CD4-positive, alpha-beta memory T cell (primary cell): Measurements from ENCODE around the gene PTGS2. TPM values are rescaled to one million over a fixed set of nuclear protein-coding genes. Genes with fewer than 3 reads are reported as not detected.

Experiments used
- CTCF ChIA-PET: fragments of 350-600 bp; sonication (Branson Sonifier 250); formaldehyde crosslinking; loops from one replicate; lab custom pipeline; 2021; ENCODE audit warnings: inconsistent platforms; ENCODE audit not compliant: partially characterized antibody; lab: Charles Lee
- POLR2A ChIA-PET: fragments of 350-600 bp; sonication (Branson Sonifier 250); formaldehyde crosslinking; loops from one replicate; lab custom pipeline; 2021; ENCODE audit not compliant: partially characterized antibody; lab: Charles Lee
- DNase-seq, 5 donors: peaks; one replicate each; pipeline versions ENCODE4 v3.0.0 to v3.0.0-alpha.2; 2020 to 2022; ENCODE audit warnings: mixed read lengths in 1 of 5
- H3K27ac ChIP-seq: one replicate; pipeline ENCODE4 v1.7.0; 2013; ENCODE audit warnings: low read depth, low read length
- H3K27me3 ChIP-seq: 2 replicates; pipeline ENCODE4 v1.7.0; 2013; ENCODE audit warnings: mild to moderate bottlenecking, low read length, moderate library complexity; ENCODE audit not compliant: insufficient read depth
- H3K36me3 ChIP-seq: 2 replicates; pipeline ENCODE4 v1.7.0; 2013; ENCODE audit warnings: mild to moderate bottlenecking, low read length, moderate library complexity; ENCODE audit not compliant: insufficient read depth
- H3K4me1 ChIP-seq: 2 replicates; pipeline ENCODE4 v1.7.0; 2013; ENCODE audit warnings: mild to moderate bottlenecking, low read length, moderate library complexity; ENCODE audit not compliant: insufficient read depth
- H3K4me3 ChIP-seq, 2 donors: one replicate each; pipeline ENCODE4 v1.7.0; 2013; ENCODE audit warnings: low read length in 2 of 2, mild to moderate bottlenecking in 1 of 2
- H3K9me3 ChIP-seq, 2 donors: one replicate each; pipeline ENCODE4 v1.7.0; 2013; ENCODE audit warnings: low read length in 2 of 2, control low read depth in 1 of 2; ENCODE audit not compliant: control insufficient read depth in 1 of 2
- H3K27ac Mint-ChIP-seq, 7 donors: one replicate each; pipeline ENCODE4 v1.8.0; 2020 to 2021; ENCODE audit warnings: mixed read lengths in 7 of 7, mild to moderate bottlenecking in 6 of 7, inconsistent platforms in 3 of 7, moderate library complexity in 3 of 7
- H3K27me3 Mint-ChIP-seq, 2 donors: one replicate each; pipeline ENCODE4 v1.8.0; 2020 to 2021; ENCODE audit warnings: mixed read lengths in 2 of 2
- H3K36me3 Mint-ChIP-seq, 2 donors: one replicate each; pipeline ENCODE4 v1.8.0; 2020 to 2021; ENCODE audit warnings: mixed read lengths in 2 of 2, inconsistent platforms in 1 of 2, mild to moderate bottlenecking in 1 of 2
- H3K4me1 Mint-ChIP-seq, 4 donors: one replicate each; pipeline ENCODE4 v1.8.0; 2020 to 2021; ENCODE audit warnings: mixed read lengths in 4 of 4, mild to moderate bottlenecking in 1 of 4
- H3K4me3 Mint-ChIP-seq, 8 donors: one replicate each; pipeline ENCODE4 v1.8.0; 2020 to 2021; ENCODE audit warnings: mixed read lengths in 8 of 8, mild to moderate bottlenecking in 7 of 8, moderate library complexity in 6 of 8, inconsistent platforms in 3 of 8
- H3K9me3 Mint-ChIP-seq, 8 donors: one replicate each; pipeline ENCODE4 v1.8.0; 2020 to 2021; ENCODE audit warnings: mixed read lengths in 8 of 8, mild to moderate bottlenecking in 5 of 8, inconsistent platforms in 3 of 8, moderate library complexity in 1 of 8
- intact Hi-C: fragments of 100-400 bp; cut with micrococcal nuclease; formaldehyde crosslinking; loops from one replicate; pipeline ENCODE4 v1.15.1; 2023
- polyA plus RNA-seq, 2 donors: library from polyadenylated mRNA; unstranded; fragments of 300-500 nt; fragmentation: Illumina TruSeq; gene quantifications; one replicate each; pipeline ENCODE4 v1.2.3, GENCODE V29; 2021
- total RNA-seq, 2 experiments: library from RNA; stranded (reverse); gene quantifications; one replicate each; pipeline ENCODE4 v1.2.3, GENCODE V29; 2021

PTGS2 gene
- total and polyA plus RNA-seq, 4 experiments from 2014 or later = not detected

DNA sequence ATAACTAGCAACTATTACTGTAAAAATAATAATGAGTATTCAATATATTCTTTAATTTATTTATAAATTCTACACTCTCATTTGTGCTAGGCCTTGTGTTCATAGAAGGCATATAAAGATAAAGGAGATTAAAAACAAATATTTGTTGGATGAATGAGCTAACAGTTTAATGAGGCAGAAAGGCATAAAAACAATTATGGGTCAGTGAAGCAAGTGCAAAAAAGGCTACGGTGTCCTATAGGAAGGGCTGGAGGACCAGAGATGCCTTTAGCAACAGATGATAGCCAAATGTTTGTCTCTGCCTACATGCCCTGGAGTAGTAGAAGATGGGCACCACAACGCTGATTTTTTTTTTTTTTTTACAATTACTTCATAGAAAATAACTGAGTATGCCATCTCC, 45.7 kb downstream of the PTGS2 start:
- H3K4me1 ChIP-seq = no peaks in the 10 kb centered on the region
- no peak overlapping the region for H3K4me3 ChIP-seq
- Mint-ChIP-seq H3K4me3 (no peak overlapping the region), H3K9me3 (peaks cover 0 to 5% (median 0%) of the 10 kb centered on the region in 8 donors), H3K4me1 (no peaks in the 10 kb centered on the region), H3K36me3 (no peaks in the 10 kb centered on the region), H3K27ac (no peak overlapping the region), H3K27me3 (peaks cover 1 to 8% of the 10 kb centered on the region in 2 donors)
- H3K27ac ChIP-seq = no peak overlapping the region
- DNase-seq = no peak
- no peaks in the 10 kb centered on the region for H3K27me3 ChIP-seq
- intact Hi-C loops = no loop called here
- ChIA-PET POLR2A (no interaction called here), CTCF (no interaction called here)
- H3K9me3 ChIP-seq = no peaks in the 10 kb centered on the region
- no peaks in the 10 kb centered on the region for H3K36me3 ChIP-seq

GRCh38 chr1:186633116-186633515, 47.1 kb downstream of the PTGS2 start:
- no peak overlapping the region for H3K27ac ChIP-seq
- H3K4me3 ChIP-seq = no peak overlapping the region
- H3K4me1 ChIP-seq = no peaks in the 10 kb centered on the region
- H3K36me3 Mint-ChIP-seq = no peaks in the 10 kb centered on the region
- no peak for DNase-seq
- H3K9me3 Mint-ChIP-seq = peaks cover 0 to 5% (median 0%) of the 10 kb centered on the region in 8 donors
- POLR2A ChIA-PET = no interaction called here
- intact Hi-C loops = no loop called here
- H3K4me1 Mint-ChIP-seq = no peaks in the 10 kb centered on the region
- no peaks in the 10 kb centered on the region for H3K27me3 ChIP-seq
- H3K9me3 ChIP-seq = no peaks in the 10 kb centered on the region
- peaks cover 1 to 11% of the 10 kb centered on the region in 2 donors for H3K27me3 Mint-ChIP-seq
- CTCF ChIA-PET = no interaction called here
- no peak overlapping the region for H3K27ac Mint-ChIP-seq
- no peaks in the 10 kb centered on the region for H3K36me3 ChIP-seq
- H3K4me3 Mint-ChIP-seq = no peak overlapping the region

DNA sequence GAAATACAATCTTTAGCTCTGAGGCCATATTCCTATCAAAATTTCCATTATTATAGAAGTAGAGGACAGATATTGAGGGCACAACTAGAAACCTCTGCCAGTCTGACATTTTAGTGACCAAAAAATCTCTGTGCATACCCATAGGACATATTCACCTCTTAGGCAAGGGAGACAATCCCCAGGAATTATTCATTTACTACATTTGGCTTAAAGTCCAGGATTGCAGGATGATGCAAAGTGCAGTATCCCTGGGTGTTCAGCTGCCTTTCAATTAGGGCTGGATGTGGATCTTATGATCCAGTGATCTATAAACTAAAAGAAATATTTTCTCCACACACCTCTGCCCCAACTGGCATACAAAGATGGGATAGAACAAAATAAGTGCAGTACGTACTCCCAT, 50.9 kb downstream of the PTGS2 start:
- intact Hi-C loops = no loop called here
- Mint-ChIP-seq H3K4me3 (no peak overlapping the region), H3K27me3 (peaks cover 0 to 6% of the 10 kb centered on the region in 2 donors), H3K36me3 (no peaks in the 10 kb centered on the region), H3K27ac (no peak overlapping the region), H3K4me1 (peaks cover 0 to 3% (median 0%) of the 10 kb centered on the region in 4 donors), H3K9me3 (no peaks in the 10 kb centered on the region)
- Histone ChIP-seq H3K4me1 (no peaks in the 10 kb centered on the region), H3K27ac (no peak overlapping the region), H3K9me3 (no peaks in the 10 kb centered on the region), H3K27me3 (no peaks in the 10 kb centered on the region), H3K36me3 (no peaks in the 10 kb centered on the region), H3K4me3 (no peak overlapping the region)
- CTCF ChIA-PET = no interaction called here
- POLR2A ChIA-PET = no interaction called here
- DNase-seq = no peak

- H3K9me3 Mint-ChIP-seq = no peaks in the 10 kb centered on the region
- H3K36me3 Mint-ChIP-seq = no peaks in the 10 kb centered on the region
- H3K9me3 ChIP-seq = no peaks in the 10 kb centered on the region
- H3K4me3 ChIP-seq = no peak overlapping the region
- H3K36me3 ChIP-seq = no peaks in the 10 kb centered on the region
- H3K27me3 ChIP-seq = no peaks in the 10 kb centered on the region
- H3K27ac Mint-ChIP-seq = no peak overlapping the region
- DNase-seq = no peak
- H3K27ac ChIP-seq = no peak overlapping the region
- H3K4me1 ChIP-seq = no peaks in the 10 kb centered on the region
- no peak overlapping the region for H3K4me3 Mint-ChIP-seq
- H3K4me1 Mint-ChIP-seq = peaks cover 0 to 3% (median 0%) of the 10 kb centered on the region in 4 donors
- POLR2A ChIA-PET = no interaction called here
- intact Hi-C loops = no loop called here
- CTCF ChIA-PET = no interaction called here
- peaks cover 0 to 6% of the 10 kb centered on the region in 2 donors for H3K27me3 Mint-ChIP-seq
Measured at GRCh38 chr1:186628910-186629309, 51.3 kb downstream of the PTGS2 start.

- no peak for DNase-seq
- Mint-ChIP-seq H3K36me3 (no peaks in the 10 kb centered on the region), H3K4me1 (peaks cover 0 to 6% (median 0%) of the 10 kb centered on the region in 4 donors), H3K27ac (no peak overlapping the region), H3K27me3 (peaks cover 1 to 6% of the 10 kb centered on the region in 2 donors), H3K9me3 (no peaks in the 10 kb centered on the region), H3K4me3 (no peak overlapping the region)
- H3K9me3 ChIP-seq = no peaks in the 10 kb centered on the region
- H3K27ac ChIP-seq = no peak overlapping the region
- H3K4me1 ChIP-seq = no peaks in the 10 kb centered on the region
- intact Hi-C loops = no loop called here
- H3K27me3 ChIP-seq = no peaks in the 10 kb centered on the region
- no peak overlapping the region for H3K4me3 ChIP-seq
- ChIA-PET POLR2A (no interaction called here), CTCF (no interaction called here)
- H3K36me3 ChIP-seq = no peaks in the 10 kb centered on the region
Measured at GRCh38 chr1:186627019-186627418, 53.2 kb downstream of the PTGS2 start.

DNA sequence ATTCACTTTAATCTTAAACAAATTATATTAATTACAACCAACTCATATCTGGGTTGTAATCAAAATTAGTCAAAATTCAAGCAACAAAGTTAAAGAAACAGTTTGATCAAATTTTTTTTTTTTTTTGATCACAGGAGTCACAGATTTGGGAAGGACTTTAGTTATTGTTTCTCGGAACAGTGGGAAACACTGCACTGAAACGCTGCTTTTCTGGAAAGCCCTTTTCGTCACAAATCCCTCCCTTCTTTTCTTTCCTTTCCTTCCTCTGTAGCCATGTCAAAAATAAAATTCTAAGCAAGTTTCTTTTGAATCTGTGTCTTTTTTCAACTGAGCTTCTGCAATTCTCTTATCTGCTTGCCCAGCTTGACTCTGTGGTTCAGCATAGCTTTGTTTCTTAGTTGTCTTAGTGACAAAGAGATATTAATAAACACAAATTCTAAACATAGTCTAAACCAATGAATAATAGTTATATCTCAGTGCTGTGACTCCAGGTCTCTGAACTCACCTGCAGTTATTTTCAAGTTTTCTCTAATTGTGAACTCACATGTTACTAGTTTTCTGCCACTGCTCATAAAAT, 53.8 kb downstream of the PTGS2 start:
- POLR2A ChIA-PET = no interaction called here

GRCh38 chr1:186623551-186623950, 56.7 kb downstream of the PTGS2 start:
- Mint-ChIP-seq H3K27ac (no peak overlapping the region), H3K4me1 (peaks cover 11 to 16% (median 15%) of the 10 kb centered on the region in 4 donors), H3K4me3 (no peak overlapping the region), H3K9me3 (no peaks in the 10 kb centered on the region), H3K27me3 (peaks cover 1 to 3% of the 10 kb centered on the region in 2 donors), H3K36me3 (no peaks in the 10 kb centered on the region)
- H3K27ac ChIP-seq = no peak overlapping the region
- intact Hi-C loops = no loop called here
- DNase-seq = no peak
- ChIA-PET POLR2A (no interaction called here), CTCF (no interaction called here)
- H3K4me1 ChIP-seq = peaks cover 15% of the 10 kb centered on the region
- H3K36me3 ChIP-seq = no peaks in the 10 kb centered on the region
- H3K9me3 ChIP-seq = no peaks in the 10 kb centered on the region
- H3K4me3 ChIP-seq = no peak overlapping the region
- H3K27me3 ChIP-seq = no peaks in the 10 kb centered on the region

More for the DNA sequence above, 53.8 kb downstream of the PTGS2 start:
- H3K9me3 Mint-ChIP-seq = no peaks in the 10 kb centered on the region
- no peaks in the 10 kb centered on the region for H3K36me3 ChIP-seq
- DNase-seq = no peak
- H3K27me3 ChIP-seq = no peaks in the 10 kb centered on the region
- H3K4me3 ChIP-seq = no peak overlapping the region
- no peak overlapping the region for H3K4me3 Mint-ChIP-seq
- CTCF ChIA-PET = no interaction called here
- H3K27ac Mint-ChIP-seq = no peak overlapping the region
- H3K9me3 ChIP-seq = no peaks in the 10 kb centered on the region
- intact Hi-C loops = no loop called here
- H3K36me3 Mint-ChIP-seq = no peaks in the 10 kb centered on the region
- no peaks in the 10 kb centered on the region for H3K4me1 ChIP-seq
- H3K4me1 Mint-ChIP-seq = peaks cover 0 to 6% (median under 1%) of the 10 kb centered on the region in 4 donors
- peaks cover 1 to 6% of the 10 kb centered on the region in 2 donors for H3K27me3 Mint-ChIP-seq
- H3K27ac ChIP-seq = no peak overlapping the region
